ENCODE measurements around the gene MYBBP1A. TPM values are rescaled to one million over a fixed set of nuclear protein-coding genes. Genes with fewer than 3 reads are reported as not detected.
"Not testable (repeated sequence)": the region's sequence is repeated elsewhere in the genome, so short reads cannot be mapped to it uniquely, and the experiment has no call there.

The MYBBP1A gene
- total RNA-seq, 2 donors from 2014 or later: 92.3 to 246 TPM

- Mint-ChIP-seq H3K27ac (no peak overlapping the region), H3K9me3 (no peaks in the 10 kb centered on the region), H3K4me3 (no peak overlapping the region), H3K4me1 (ENCODE audit: low read depth in 2 of 2) (no peaks in the 10 kb centered on the region), H3K27me3 (peaks cover 8 to 14% of the 10 kb centered on the region in 2 donors), H3K36me3 (no peaks in the 10 kb centered on the region)
- ATAC-seq: peak; percentile 49 to 62
- peak; percentile 60 for DNase-seq (ENCODE audit: low spot score)
These were observed 39.9 kb upstream of the MYBBP1A start for GRCh38 chr17:4594931-4595684.

GRCh38 chr17:4594406-4594805 is 39.2 kb upstream of the MYBBP1A start:
- Mint-ChIP-seq H3K4me1 (ENCODE audit: low read depth in 2 of 2) (no peaks in the 10 kb centered on the region), H3K36me3 (no peaks in the 10 kb centered on the region), H3K9me3 (no peaks in the 10 kb centered on the region), H3K27me3 (peaks cover 9 to 14% of the 10 kb centered on the region in 2 donors), H3K27ac (no peak overlapping the region), H3K4me3 (no peak overlapping the region)
- DNase-seq (ENCODE audit: low spot score) (peak; percentile 51), ATAC-seq (no peak)

GRCh38 chr17:4593021-4593421 is 37.8 kb upstream of the MYBBP1A start:
- H3K4me3 Mint-ChIP-seq: no peak overlapping the region
- ATAC-seq (peak in 1 of 2 donors; percentile 2), DNase-seq (ENCODE audit: low spot score) (peak; percentile 38)
- H3K9me3 Mint-ChIP-seq: no peaks in the 10 kb centered on the region
- H3K27ac Mint-ChIP-seq: no peak overlapping the region
- H3K36me3 Mint-ChIP-seq: no peaks in the 10 kb centered on the region
- H3K27me3 Mint-ChIP-seq: peaks cover 9 to 14% of the 10 kb centered on the region in 2 donors
- no peaks in the 10 kb centered on the region for H3K4me1 Mint-ChIP-seq (ENCODE audit: low read depth in 2 of 2)

- Mint-ChIP-seq H3K4me1 (ENCODE audit: low read depth in 2 of 2) (no peaks in the 10 kb centered on the region), H3K9me3 (no peaks in the 10 kb centered on the region), H3K36me3 (no peaks in the 10 kb centered on the region), H3K27ac (no peak overlapping the region), H3K4me3 (no peak overlapping the region), H3K27me3 (peaks cover 9 to 11% of the 10 kb centered on the region in 2 donors)
- DNase-seq (ENCODE audit: low spot score): peak; percentile 31
- no peak for ATAC-seq
These were observed 37.2 kb upstream of the MYBBP1A start for GRCh38 chr17:4592240-4593005.

GRCh38 chr17:4591529-4591928 is 36.3 kb upstream of the MYBBP1A start:
- H3K27ac Mint-ChIP-seq: no peak overlapping the region
- H3K36me3 Mint-ChIP-seq: no peaks in the 10 kb centered on the region
- H3K4me3 Mint-ChIP-seq: no peak overlapping the region
- no peaks in the 10 kb centered on the region for H3K9me3 Mint-ChIP-seq
- peaks cover 13% of the 10 kb centered on the region in 2 donors for H3K27me3 Mint-ChIP-seq
- DNase-seq (ENCODE audit: low spot score): no peak
- no peaks in the 10 kb centered on the region for H3K4me1 Mint-ChIP-seq (ENCODE audit: low read depth in 2 of 2)
- no peak for ATAC-seq

GRCh38 chr17:4590981-4591453 is 35.8 kb upstream of the MYBBP1A start:
- H3K9me3 Mint-ChIP-seq: no peaks in the 10 kb centered on the region
- H3K27me3 Mint-ChIP-seq: peaks cover 17 to 18% of the 10 kb centered on the region in 2 donors
- H3K36me3 Mint-ChIP-seq: no peaks in the 10 kb centered on the region
- H3K4me1 Mint-ChIP-seq (ENCODE audit: low read depth in 2 of 2): no peaks in the 10 kb centered on the region
- no peak overlapping the region for H3K27ac Mint-ChIP-seq
- no peak for ATAC-seq
- H3K4me3 Mint-ChIP-seq: no peak overlapping the region
- no peak for DNase-seq (ENCODE audit: low spot score)

GRCh38 chr17:4590042-4590441 is 34.9 kb upstream of the MYBBP1A start:
- H3K4me3 Mint-ChIP-seq; DNase-seq (ENCODE audit: low spot score); ATAC-seq; H3K4me1 Mint-ChIP-seq (ENCODE audit: low read depth in 2 of 2); H3K36me3 Mint-ChIP-seq; H3K9me3 Mint-ChIP-seq; H3K27ac Mint-ChIP-seq: not testable (repeated sequence)
- H3K27me3 Mint-ChIP-seq: peaks cover 20% of the 10 kb centered on the region in 2 donors

- no peak for ATAC-seq
- Mint-ChIP-seq H3K9me3 (no peaks in the 10 kb centered on the region), H3K27ac (no peak overlapping the region), H3K36me3 (no peaks in the 10 kb centered on the region), H3K27me3 (peaks cover 20% of the 10 kb centered on the region in 2 donors), H3K4me3 (no peak overlapping the region), H3K4me1 (ENCODE audit: low read depth in 2 of 2) (no peaks in the 10 kb centered on the region)
- DNase-seq (ENCODE audit: low spot score): peak; percentile 56
These were observed 33.9 kb upstream of the MYBBP1A start for GRCh38 chr17:4588898-4589625.

- ATAC-seq (no peak), DNase-seq (ENCODE audit: low spot score) (peak; percentile 45)
- Mint-ChIP-seq H3K4me1 (ENCODE audit: low read depth in 2 of 2) (peaks cover 0 to 6% of the 10 kb centered on the region in 2 donors), H3K4me3 (no peak overlapping the region), H3K36me3 (no peaks in the 10 kb centered on the region), H3K9me3 (no peaks in the 10 kb centered on the region), H3K27me3 (peaks cover 25 to 26% of the 10 kb centered on the region in 2 donors), H3K27ac (no peak overlapping the region)
These were observed 33.2 kb upstream of the MYBBP1A start for GRCh38 chr17:4588391-4588790.

GRCh38 chr17:4587803-4588202 is 32.6 kb upstream of the MYBBP1A start:
- ATAC-seq (no peak), DNase-seq (ENCODE audit: low spot score) (no peak)
- Mint-ChIP-seq H3K4me3 (no peak overlapping the region), H3K4me1 (ENCODE audit: low read depth in 2 of 2) (peaks cover 0 to 6% of the 10 kb centered on the region in 2 donors), H3K9me3 (no peaks in the 10 kb centered on the region), H3K36me3 (no peaks in the 10 kb centered on the region), H3K27ac (no peak overlapping the region), H3K27me3 (peaks cover 28 to 30% of the 10 kb centered on the region in 2 donors)

- Mint-ChIP-seq H3K4me3 (no peak overlapping the region), H3K36me3 (no peaks in the 10 kb centered on the region), H3K27ac (no peak overlapping the region), H3K9me3 (no peaks in the 10 kb centered on the region), H3K27me3 (peaks cover 29 to 30% of the 10 kb centered on the region in 2 donors), H3K4me1 (ENCODE audit: low read depth in 2 of 2) (peaks cover 0 to 6% of the 10 kb centered on the region in 2 donors)
- no peak for ATAC-seq
- DNase-seq (ENCODE audit: low spot score): no peak
These were observed 32.0 kb upstream of the MYBBP1A start for GRCh38 chr17:4587195-4587594.

- Mint-ChIP-seq H3K9me3 (no peaks in the 10 kb centered on the region), H3K27ac (no peak overlapping the region), H3K4me1 (ENCODE audit: low read depth in 2 of 2) (peaks cover 0 to 6% of the 10 kb centered on the region in 2 donors), H3K27me3 (peaks cover 30 to 33% of the 10 kb centered on the region in 2 donors), H3K4me3 (no peak overlapping the region), H3K36me3 (no peaks in the 10 kb centered on the region)
- DNase-seq (ENCODE audit: low spot score) (no peak), ATAC-seq (no peak)
These were observed 30.9 kb upstream of the MYBBP1A start for GRCh38 chr17:4586043-4586442.

GRCh38 chr17:4585638-4585994 is 30.4 kb upstream of the MYBBP1A start:
- Mint-ChIP-seq H3K9me3 (no peaks in the 10 kb centered on the region), H3K4me3 (no peak overlapping the region), H3K36me3 (no peaks in the 10 kb centered on the region), H3K27ac (no peak overlapping the region), H3K4me1 (ENCODE audit: low read depth in 2 of 2) (peaks cover 0 to 6% of the 10 kb centered on the region in 2 donors), H3K27me3 (peaks cover 27 to 34% of the 10 kb centered on the region in 2 donors)
- ATAC-seq: no peak
- no peak for DNase-seq (ENCODE audit: low spot score)

Measured in natural killer cell treated with Interleukin-12 subunit alpha and Interleukin-12 subunit beta and Interleukin-15 and Interleukin-18, amount 100 ng/mL, for 72 hours (primary cell).